NCI-H1694 (cell line): Measurements from ENCODE around the gene GNAQ.
"Not testable (repeated sequence)": the region's sequence is repeated elsewhere in the genome, so short reads cannot be mapped to it uniquely, and the experiment has no call there.

Experiments
- DNase-seq: peaks from one replicate; lab custom pipeline; 2025; lab: John Stamatoyannopoulos, UW

Gene GNAQ

GRCh38 chr9:77687737-77688136 is 343.9 kb downstream of the GNAQ start:
- DNase-seq: not testable (repeated sequence)

- no peak for DNase-seq
These were observed 351.0 kb downstream of the GNAQ start for GRCh38 chr9:77680581-77680980.

GRCh38 chr9:77679661-77680368 is 351.8 kb downstream of the GNAQ start:
- no peak for DNase-seq

- DNase-seq: no peak
These were observed 352.5 kb downstream of the GNAQ start for GRCh38 chr9:77679088-77679487.

- DNase-seq: no peak
These were observed 353.6 kb downstream of the GNAQ start for GRCh38 chr9:77677957-77678535.

- DNase-seq: no peak
These were observed 354.2 kb downstream of the GNAQ start for GRCh38 chr9:77677397-77677796.

GRCh38 chr9:77673941-77674791 is 357.4 kb downstream of the GNAQ start:
- DNase-seq: no peak

GRCh38 chr9:77672183-77672582 is 359.4 kb downstream of the GNAQ start:
- no peak for DNase-seq

- DNase-seq: no peak
These were observed 364.5 kb downstream of the GNAQ start for GRCh38 chr9:77667151-77667550.
